K562 (cell line): Measurements from ENCODE around the gene SEBOX. TPM values are rescaled to one million over a fixed set of nuclear protein-coding genes. Genes with fewer than 3 reads are reported as not detected.

Source experiments
- BHLHE40 ChIP-seq: IDR thresholded peaks from 2 replicates; pipeline ENCODE4 v1.6.1; 2011; ENCODE audit warnings: low read length, improper control_type of control experiment
- CHCHD3 ChIP-seq: fragments of 250-450 bp; sonication (Bioruptor Pico); IDR thresholded peaks from 2 replicates; pipeline ENCODE4 v2.1.2; 2022; ENCODE audit warnings: mild to moderate bottlenecking
- CTCFL ChIP-seq: IDR thresholded peaks from 2 replicates; pipeline ENCODE4 v1.6.1; 2011; ENCODE audit warnings: borderline replicate concordance, low read depth, mild to moderate bottlenecking, moderate library complexity, low read length; ENCODE audit not compliant: insufficient read depth, poor library complexity, severe bottlenecking
- E4F1 ChIP-seq: fragments of 250-450 bp; sonication (Bioruptor Pico); IDR thresholded peaks from 2 replicates; pipeline ENCODE4 v1.5.0; 2021; ENCODE audit warnings: mild to moderate bottlenecking, borderline replicate concordance
- ZNF224 ChIP-seq: sonication (generic); formaldehyde crosslinking; IDR thresholded peaks from 2 replicates; pipeline ENCODE4 v1.8.0; 2022; ENCODE audit warnings: mild to moderate bottlenecking, missing genetic modification reagents
- polyA plus RNA-seq, 8 experiments: library from polyadenylated mRNA; depleted of rRNA in 4 of 8; stranded (reverse) in 5 of 8; unstranded in 3 of 8; fragments of >200 nt; fragmentation: Nextera tagmentation in 2 of 8; fragmentation: Illumina TruSeq in 1 of 8; extraction: Ambion mirVana in 2 of 8; extraction: Trizol in 1 of 8; gene quantifications; 2 replicates each; pipeline versions ENCODE4 v1.2.1 to v1.2.3, GENCODE V29; 2011 to 2014; ENCODE audit warnings: inconsistent platforms in 1 of 8, missing spikeins in 1 of 8
- total RNA-seq, 7 experiments: library from RNA; depleted of rRNA in 6 of 7; stranded (reverse); fragments of >200 nt in 6 of 7; fragmentation: Illumina TruSeq in 2 of 7; extraction: Trizol in 2 of 7; gene quantifications; 2 replicates each; pipeline versions ENCODE4 v1.2.1 to v1.2.3, GENCODE V29; 2011 to 2021; ENCODE audit warnings: low replicate concordance in 1 of 7
- TF ChIP-seq, protein P1 (sequence below): IDR thresholded peaks from 2 replicates; pipeline ENCODE4 v1.6.1; 2016; ENCODE audit warnings: missing genetic modification characterization, missing compliant biosample characterization

SEBOX gene
- total and polyA plus RNA-seq, 9 of the 15 experiments (the other 6 are each of a cell fraction or from before 2014, with no cell fraction given) = not detected

DNA sequence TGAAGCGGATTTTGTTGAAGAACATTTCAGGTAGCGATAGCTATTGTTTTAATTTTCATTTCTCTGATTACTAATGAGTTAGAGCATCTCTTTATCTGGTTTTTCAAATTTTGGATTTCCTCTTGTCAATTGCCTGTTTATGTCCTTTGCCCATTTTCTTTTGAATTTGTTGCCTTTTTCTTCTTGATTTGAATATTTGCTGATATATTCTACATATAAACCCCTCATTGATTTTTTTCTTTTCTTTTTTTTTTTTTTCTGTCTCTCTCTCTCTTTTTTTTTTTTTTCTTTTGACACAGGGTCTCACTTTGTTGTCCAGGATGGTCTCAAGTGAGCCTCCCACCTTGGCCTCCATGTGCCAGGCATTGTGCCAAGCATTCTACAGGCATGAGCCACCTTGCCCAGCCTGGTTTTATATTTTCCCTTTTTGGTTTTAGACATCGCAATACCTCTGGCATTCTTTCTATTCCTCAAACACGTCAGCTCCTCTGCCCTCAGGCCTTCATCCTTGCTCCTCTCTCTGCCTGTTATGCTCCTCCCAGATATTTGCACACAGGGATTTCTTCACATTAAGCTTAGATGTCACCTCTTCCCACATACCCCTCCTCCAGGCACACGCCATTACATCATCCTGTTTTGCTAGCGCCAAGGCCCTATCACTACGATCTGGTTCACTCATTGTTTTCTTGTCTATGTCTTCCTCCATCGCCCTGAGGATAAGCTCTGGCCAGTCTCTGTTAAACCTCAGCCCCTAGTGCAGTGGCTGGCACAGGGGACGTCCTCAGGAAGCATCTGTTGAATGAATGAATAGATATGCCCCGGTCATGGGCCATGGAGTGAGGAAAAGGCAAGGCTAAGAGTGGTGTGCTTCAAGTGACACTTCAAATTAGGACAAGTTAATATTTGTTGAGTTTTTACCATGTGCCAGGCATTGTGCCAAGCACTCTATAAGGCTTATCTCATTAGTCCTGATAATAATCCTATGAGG lies 15.1 kb upstream of the SEBOX start (continued):
- TF ChIP-seq BHLHE40 = peak; percentile 41; the same call in 1 of the 2 replicates
- no peak for TF ChIP-seq E4F1 (CRISPR knock-in tag)
- no peak for TF ChIP-seq ZNF224 (CRISPR knock-in tag)
- TF ChIP-seq, protein P1, sequence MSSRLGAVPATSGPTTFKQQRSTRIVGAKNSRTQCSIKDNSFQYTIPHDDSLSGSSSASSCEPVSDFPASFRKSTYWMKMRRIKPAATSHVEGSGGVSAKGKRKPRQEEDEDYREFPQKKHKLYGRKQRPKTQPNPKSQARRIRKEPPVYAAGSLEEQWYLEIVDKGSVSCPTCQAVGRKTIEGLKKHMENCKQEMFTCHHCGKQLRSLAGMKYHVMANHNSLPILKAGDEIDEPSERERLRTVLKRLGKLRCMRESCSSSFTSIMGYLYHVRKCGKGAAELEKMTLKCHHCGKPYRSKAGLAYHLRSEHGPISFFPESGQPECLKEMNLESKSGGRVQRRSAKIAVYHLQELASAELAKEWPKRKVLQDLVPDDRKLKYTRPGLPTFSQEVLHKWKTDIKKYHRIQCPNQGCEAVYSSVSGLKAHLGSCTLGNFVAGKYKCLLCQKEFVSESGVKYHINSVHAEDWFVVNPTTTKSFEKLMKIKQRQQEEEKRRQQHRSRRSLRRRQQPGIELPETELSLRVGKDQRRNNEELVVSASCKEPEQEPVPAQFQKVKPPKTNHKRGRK (tag) = peak; percentile 93
- TF ChIP-seq CHCHD3 (CRISPR knock-in tag) = no peak
- no peak for TF ChIP-seq CTCFL
